Left lobe of liver (tissue), 2 donors: Measurements from ENCODE around the gene HOXD3. TPM values are rescaled to one million over a fixed set of nuclear protein-coding genes. Genes with fewer than 3 reads are reported as not detected.

Source experiments
- ATAC-seq: fragments of 200-7000 bp; cut with Tn5 transposase; one replicate; pipeline ENCODE4 v1.9.1; 2020; ENCODE audit warnings: mild to moderate bottlenecking, moderate library complexity
- DNase-seq: peaks from one replicate; pipeline ENCODE4 v3.0.0-alpha.2; 2020; ENCODE audit warnings: low spot score
- total RNA-seq: library from RNA; stranded (reverse); gene quantifications from one replicate; pipeline ENCODE4 v1.2.1, GENCODE V29; 2021
- donor health status: DM: no; HTN: no; CAD: no; lungs with moderate emphysema.
- donor health status: DM: no; HTN: yes; CAD: no.

The HOXD3 gene
- total RNA-seq, 1 donor from 2014 or later, result not detected

DNA sequence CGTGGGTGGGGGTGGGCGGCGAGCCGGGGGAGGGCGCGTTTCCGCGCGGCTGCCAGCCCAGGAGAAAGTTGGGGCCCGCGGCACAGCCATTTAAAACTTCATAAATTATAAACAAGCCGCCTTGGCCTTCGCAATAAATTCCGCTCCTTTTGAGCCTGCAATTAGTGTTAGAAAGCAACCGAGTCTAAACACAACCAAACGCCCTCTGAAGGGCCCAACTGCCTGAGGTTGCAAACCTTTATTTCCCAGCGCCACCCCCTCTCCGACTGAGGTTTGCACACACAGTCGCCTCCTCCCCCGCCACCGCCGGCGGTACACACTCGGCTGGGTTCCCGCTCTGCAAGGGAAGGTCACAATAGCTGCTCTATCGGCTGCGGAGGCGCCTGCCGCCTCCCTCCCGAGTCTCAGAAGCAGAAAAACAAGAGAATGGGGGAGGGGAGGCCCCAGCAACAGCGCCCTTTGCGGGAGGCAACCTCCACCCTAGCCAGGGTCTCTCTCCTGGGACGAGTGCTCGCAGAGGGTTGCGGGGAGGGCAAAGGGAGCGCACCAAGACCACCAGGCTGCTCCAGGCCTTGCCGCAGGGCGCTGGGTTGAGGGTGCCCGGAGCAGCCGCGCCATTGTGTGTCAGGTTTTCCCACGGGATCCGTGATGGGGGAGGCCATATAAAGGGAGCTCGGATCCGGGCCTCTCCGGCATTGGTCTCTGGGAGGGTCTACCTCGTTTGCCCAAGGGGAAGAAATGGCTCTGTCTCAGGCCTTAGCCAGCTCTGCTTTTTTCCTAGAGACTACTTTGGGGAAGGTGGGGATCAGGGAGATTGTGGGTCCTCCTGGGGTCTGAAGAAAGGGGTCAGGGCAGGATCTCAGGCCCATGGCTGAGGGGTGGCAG, 18.0 kb downstream of the HOXD3 start:
- DNase-seq (no peak), ATAC-seq (peak; percentile 47)

- DNase-seq, result no peak
- ATAC-seq, result no peak
Measured at GRCh38 chr2:176175709-176176607, 18.9 kb downstream of the HOXD3 start.

DNA sequence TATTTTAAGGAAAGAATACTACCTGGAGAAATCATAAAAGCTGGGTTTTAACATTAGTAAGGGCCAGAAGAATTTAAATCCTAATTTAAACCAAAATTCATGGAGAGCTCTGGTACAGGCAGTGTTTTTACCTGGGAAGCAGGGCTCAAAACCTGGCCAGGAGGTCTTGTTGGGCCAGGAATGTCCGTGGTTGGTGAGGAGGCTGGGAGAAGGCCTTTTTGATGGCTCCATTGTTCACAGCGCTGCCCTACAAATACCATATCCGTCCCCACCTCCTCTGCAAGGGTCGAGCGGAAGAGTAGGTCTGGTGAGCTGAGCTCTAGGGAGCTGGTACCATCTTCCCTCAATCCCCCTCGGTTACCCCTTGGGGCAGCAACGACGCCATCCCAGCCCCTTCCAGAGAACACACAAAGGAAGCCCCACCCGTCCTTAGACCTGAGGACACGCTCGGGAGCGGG, 20.5 kb downstream of the HOXD3 start:
- ATAC-seq, result no peak
- DNase-seq, result no peak

GRCh38 chr2:176178038-176178756, 21.1 kb downstream of the HOXD3 start:
- DNase-seq, result no peak
- no peak for ATAC-seq

DNA sequence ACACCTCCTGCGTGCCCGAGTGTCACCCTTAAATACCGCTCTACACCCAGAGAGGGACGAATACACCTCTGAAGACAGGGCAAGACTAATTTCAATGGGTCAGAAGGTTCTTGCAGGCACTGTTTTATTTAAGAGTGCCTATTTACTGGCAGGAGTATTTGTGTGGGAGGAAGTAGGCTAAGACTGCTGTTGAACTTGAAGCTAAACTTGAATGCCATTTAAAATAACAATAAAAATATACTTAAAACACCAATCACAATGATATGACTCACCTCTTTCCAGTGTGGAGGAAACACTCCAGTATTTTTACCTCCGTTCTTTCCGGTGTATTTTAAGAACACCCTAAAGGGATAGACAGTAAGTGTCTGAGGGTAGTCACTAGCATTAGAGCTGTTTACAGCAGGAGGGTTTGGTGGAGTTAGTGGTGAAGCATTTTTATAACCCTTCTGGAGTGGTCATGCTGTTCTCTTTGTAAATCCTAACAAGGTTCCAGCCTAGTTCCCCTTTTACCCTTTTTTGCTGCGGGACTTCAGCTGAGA, 21.7 kb downstream of the HOXD3 start:
- ATAC-seq (no peak), DNase-seq (no peak)

DNA sequence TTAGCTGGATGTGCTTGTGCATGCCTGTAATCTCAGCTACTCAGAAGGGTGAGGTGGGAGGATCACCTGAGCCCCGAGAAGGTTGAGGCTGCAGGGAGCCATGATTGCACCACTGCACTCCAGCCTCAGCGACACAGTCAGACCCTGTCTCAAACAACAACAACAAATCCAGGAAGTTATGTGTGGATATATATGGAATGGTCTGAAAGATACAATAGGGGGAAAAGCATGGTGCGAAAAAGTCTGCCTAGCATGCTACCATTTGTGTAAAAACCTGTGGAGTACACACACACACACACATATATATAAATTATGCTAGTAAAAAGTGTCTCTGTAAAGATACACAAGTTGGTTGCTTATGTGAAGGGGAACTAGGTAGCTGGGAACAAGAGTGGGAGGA, 24.4 kb downstream of the HOXD3 start:
- no peak for ATAC-seq
- no peak for DNase-seq

DNA sequence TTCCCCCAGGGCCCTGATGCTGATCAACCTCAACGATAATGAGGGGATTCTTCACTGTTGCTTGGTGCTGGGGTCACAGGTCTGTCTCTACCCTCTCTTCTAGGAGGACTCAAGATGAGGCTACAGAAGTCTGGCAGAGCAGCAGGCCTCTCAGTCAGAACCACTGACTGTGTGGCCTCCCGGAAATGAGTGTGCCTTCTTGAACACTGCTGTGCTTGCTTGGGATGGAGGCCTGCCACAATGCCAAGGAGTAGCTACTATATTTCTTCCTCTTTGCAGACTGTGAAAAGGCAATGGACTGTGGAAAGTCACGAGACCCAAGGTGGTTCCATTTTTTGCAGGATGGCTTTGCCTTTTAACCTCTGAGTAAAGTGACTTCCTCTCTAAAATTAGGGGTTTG, 25.6 kb downstream of the HOXD3 start:
- no peak for DNase-seq
- no peak for ATAC-seq

DNA sequence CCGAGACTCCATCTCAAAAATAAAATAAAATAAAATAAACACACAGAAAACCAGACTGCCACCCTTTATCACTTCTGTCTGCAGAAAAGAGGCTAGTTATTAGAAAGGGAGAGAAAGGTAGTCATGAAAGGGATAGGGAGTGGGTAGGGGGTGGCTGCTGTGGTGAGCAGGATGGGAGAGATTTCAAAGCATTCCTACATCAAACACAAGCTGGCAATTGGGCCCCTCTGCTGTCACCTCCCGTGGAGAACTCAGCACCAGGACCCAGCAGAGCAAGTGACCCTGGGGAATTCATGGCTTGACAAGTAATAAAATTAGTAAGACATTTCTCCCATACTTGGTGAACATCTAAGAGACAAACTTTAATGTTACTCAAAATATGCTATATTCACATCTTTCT, 27.6 kb downstream of the HOXD3 start:
- DNase-seq (no peak), ATAC-seq (no peak)

DNA sequence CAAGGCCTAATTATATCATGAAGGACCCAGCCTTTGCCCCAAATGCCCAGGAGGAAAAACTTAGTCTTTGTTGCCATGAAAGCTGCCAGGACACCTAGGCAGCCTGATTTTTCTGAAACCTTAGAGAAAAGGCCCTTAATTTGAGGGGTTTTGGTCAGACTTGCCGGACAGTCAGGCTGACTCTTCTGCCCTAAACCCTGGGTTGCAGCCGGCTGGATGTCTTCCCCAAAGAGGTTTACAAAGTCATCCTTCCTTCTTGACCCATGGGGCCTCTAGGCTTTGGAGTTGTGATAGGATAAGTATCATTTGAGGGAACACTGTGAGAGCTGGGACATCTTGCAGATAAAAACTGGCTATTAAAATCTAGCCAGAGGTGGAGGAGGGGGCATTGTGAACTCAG, 28.9 kb downstream of the HOXD3 start:
- ATAC-seq, result no peak
- no peak for DNase-seq

GRCh38 chr2:176187200-176187898, 30.2 kb downstream of the HOXD3 start:
- DNase-seq, result no peak
- ATAC-seq, result peak; percentile 34

- DNase-seq (no peak), ATAC-seq (peak; percentile 86)
Measured at GRCh38 chr2:176187899-176188773, 31.0 kb downstream of the HOXD3 start, which contains the start of gene HOXD1. Gene HOXD1 (plus strand): TSS chr2:176188668. CDS start chr2:176188802, 134 bp downstream.

GRCh38 chr2:176188774-176189680, 31.9 kb downstream of the HOXD3 start:
- no peak for DNase-seq
- ATAC-seq, result no peak

- DNase-seq (no peak), ATAC-seq (no peak)
Measured at GRCh38 chr2:176189681-176190641, 32.9 kb downstream of the HOXD3 start.

GRCh38 chr2:176192351-176192750, 35.2 kb downstream of the HOXD3 start:
- ATAC-seq (no peak), DNase-seq (no peak)

- DNase-seq (no peak), ATAC-seq (no peak)
Measured at GRCh38 chr2:176193048-176193447, 35.9 kb downstream of the HOXD3 start.

DNA sequence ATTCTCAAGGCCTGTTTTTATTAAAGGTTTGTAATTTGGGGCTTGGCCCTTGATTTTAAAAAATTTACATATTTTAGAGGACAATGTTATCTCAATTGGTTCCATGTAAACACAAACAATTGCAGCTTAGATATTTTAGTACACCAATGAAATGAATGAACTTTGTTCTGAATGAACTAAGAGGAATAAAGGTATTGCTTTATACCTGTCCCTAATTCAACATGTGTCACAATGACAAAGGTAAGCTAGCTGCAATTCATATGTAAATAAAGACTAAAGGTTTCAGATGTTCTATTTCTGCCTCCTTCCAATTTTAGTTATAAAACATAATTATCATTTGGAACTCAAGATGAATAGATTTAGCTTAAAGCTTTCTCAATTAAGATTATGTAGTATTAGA, 42.8 kb downstream of the HOXD3 start:
- ATAC-seq, result no peak
- DNase-seq, result no peak

DNA sequence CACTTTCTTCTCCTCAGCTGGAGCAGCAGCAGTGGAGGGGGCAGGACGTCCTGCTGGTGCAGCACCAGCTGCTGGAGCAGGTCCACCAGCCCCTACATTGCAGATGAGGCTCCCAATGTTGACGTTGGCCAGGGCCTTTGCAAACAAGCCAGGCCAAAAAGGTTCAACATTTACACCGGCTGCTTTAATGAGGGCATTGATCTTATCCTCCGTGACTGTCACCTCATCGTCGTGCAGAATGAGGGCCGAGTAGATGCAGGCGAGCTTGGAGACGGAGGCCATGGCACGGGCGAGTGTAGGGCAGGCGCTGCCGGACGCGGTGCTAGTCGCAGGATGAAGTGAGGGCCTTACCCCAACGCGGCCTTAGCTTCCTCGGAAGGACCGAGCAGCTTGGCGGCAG, 43.9 kb downstream of the HOXD3 start:
- ATAC-seq (no peak), DNase-seq (no peak)
